ENCODE measurements around the gene PERM1.
"Not testable (repeated sequence)": the region's sequence is repeated elsewhere in the genome, so short reads cannot be mapped to it uniquely, and the experiment has no call there.

Gene PERM1

GRCh38 chr1:996851-997712, 15.2 kb upstream of the PERM1 start:
- DNase-seq, result no peak

- no peak for DNase-seq
Measured at GRCh38 chr1:995665-996633, 14.1 kb upstream of the PERM1 start.

GRCh38 chr1:994546-994945, 12.7 kb upstream of the PERM1 start:
- DNase-seq, result not testable (repeated sequence)

- no peak for DNase-seq
Measured at GRCh38 chr1:993379-993995, 11.6 kb upstream of the PERM1 start.

GRCh38 chr1:992362-992761, 10.5 kb upstream of the PERM1 start:
- DNase-seq, result no peak

- no peak for DNase-seq
Measured at GRCh38 chr1:991895-992294, 10.0 kb upstream of the PERM1 start.

GRCh38 chr1:991275-991674, 9.4 kb upstream of the PERM1 start:
- not testable (repeated sequence) for DNase-seq

- DNase-seq, result not testable (repeated sequence)
Measured at GRCh38 chr1:988061-988460, 6.2 kb upstream of the PERM1 start.

GRCh38 chr1:985126-985525, 3.2 kb upstream of the PERM1 start:
- no peak for DNase-seq

- no peak for DNase-seq
Measured at GRCh38 chr1:984476-984814, 2.6 kb upstream of the PERM1 start.

- DNase-seq, result peak; percentile 80
Measured at GRCh38 chr1:983798-984475, 2.0 kb upstream of the PERM1 start.

- no peak for DNase-seq
Measured at GRCh38 chr1:982765-983436, 1.0 kb upstream of the PERM1 start.

- DNase-seq, result no peak
Measured at GRCh38 chr1:981491-981954, 370 bp downstream of the PERM1 start.

GRCh38 chr1:980602-981395, 1.1 kb downstream of the PERM1 start:
- no peak for DNase-seq

GRCh38 chr1:980137-980571, 1.7 kb downstream of the PERM1 start:
- DNase-seq, result no peak

GRCh38 chr1:979744-980072, 2.2 kb downstream of the PERM1 start:
- DNase-seq, result no peak

GRCh38 chr1:978835-979743, 2.8 kb downstream of the PERM1 start:
- no peak for DNase-seq

GRCh38 chr1:978069-978834, 3.6 kb downstream of the PERM1 start:
- DNase-seq, result no peak

GRCh38 chr1:976791-977190, 5.1 kb downstream of the PERM1 start:
- DNase-seq, result not testable (repeated sequence)

Data from stimulated activated CD8-positive, alpha-beta memory T cell treated with anti-CD3 and anti-CD28 coated beads, Interleukin-4, amount 100 ng/mL, for 48 hours (primary cell).